Measurements from ENCODE around the gene HSBP1.

GRCh38 chr16:83826146-83826913 is 18.6 kb downstream of the HSBP1 start:
- peak; percentile 95 for TF ChIP-seq CTCF (conservative IDR thresholded peaks at IDR 0.05; ENCODE audit: low read length)
- no peak for TF ChIP-seq EZH2phosphoT487 (IDR thresholded peaks at IDR 0.05; ENCODE audit: borderline replicate concordance)
